ENCODE results near the gene CD55.

Gene CD55

GRCh38 chr1:207286786-207287468 is 34.6 kb upstream of the CD55 start:
- Histone ChIP-seq H3K27ac (ENCODE audit: low read depth, low read length) (no peak overlapping the region), H3K4me1 (ENCODE audit: control insufficient read depth, insufficient read depth, low read length, unreplicated experiment) (peaks cover 10% of the 10 kb centered on the region), H2AFZ (ENCODE audit: low read length, unreplicated experiment) (no peak overlapping the region), H3K36me3 (ENCODE audit: insufficient read depth, low read length) (no peaks in the 10 kb centered on the region), H3K27me3 (ENCODE audit: insufficient read depth, low read length) (peaks cover 36% of the 10 kb centered on the region), H3K79me2 (ENCODE audit: control insufficient read depth, insufficient read depth, low read length, unreplicated experiment) (no peaks in the 10 kb centered on the region), H3K4me3 (ENCODE audit: low read depth, low read length) (no peak overlapping the region)

GRCh38 chr1:207288315-207288714 is 33.2 kb upstream of the CD55 start:
- H2AFZ ChIP-seq (ENCODE audit: low read length, unreplicated experiment): no peak overlapping the region
- H3K36me3 ChIP-seq (ENCODE audit: insufficient read depth, low read length): no peaks in the 10 kb centered on the region
- no peaks in the 10 kb centered on the region for H3K4me1 ChIP-seq (ENCODE audit: control insufficient read depth, insufficient read depth, low read length, unreplicated experiment)
- peaks cover 36% of the 10 kb centered on the region for H3K27me3 ChIP-seq (ENCODE audit: insufficient read depth, low read length)
- H3K79me2 ChIP-seq (ENCODE audit: control insufficient read depth, insufficient read depth, low read length, unreplicated experiment): no peaks in the 10 kb centered on the region
- no peak overlapping the region for H3K27ac ChIP-seq (ENCODE audit: low read depth, low read length)
- H3K4me3 ChIP-seq (ENCODE audit: low read depth, low read length): no peak overlapping the region

- no peak overlapping the region for H2AFZ ChIP-seq (ENCODE audit: low read length, unreplicated experiment)
- no peaks in the 10 kb centered on the region for H3K36me3 ChIP-seq (ENCODE audit: insufficient read depth, low read length)
Observed at GRCh38 chr1:207289756-207290155, 31.7 kb upstream of the CD55 start.

GRCh38 chr1:207291723-207292122 is 29.8 kb upstream of the CD55 start:
- no peaks in the 10 kb centered on the region for H3K4me1 ChIP-seq (ENCODE audit: control insufficient read depth, insufficient read depth, low read length, unreplicated experiment)
- no peaks in the 10 kb centered on the region for H3K79me2 ChIP-seq (ENCODE audit: control insufficient read depth, insufficient read depth, low read length, unreplicated experiment)
- H3K27ac ChIP-seq (ENCODE audit: low read depth, low read length): no peak overlapping the region
- H2AFZ ChIP-seq (ENCODE audit: low read length, unreplicated experiment): no peak overlapping the region
- H3K36me3 ChIP-seq (ENCODE audit: insufficient read depth, low read length): no peaks in the 10 kb centered on the region
- no peak overlapping the region for H3K4me3 ChIP-seq (ENCODE audit: low read depth, low read length)
- peaks cover 27% of the 10 kb centered on the region for H3K27me3 ChIP-seq (ENCODE audit: insufficient read depth, low read length)

More at GRCh38 chr1:207289756-207290155, 31.7 kb upstream of the CD55 start:
- Histone ChIP-seq H3K4me1 (ENCODE audit: control insufficient read depth, insufficient read depth, low read length, unreplicated experiment) (no peaks in the 10 kb centered on the region), H3K4me3 (ENCODE audit: low read depth, low read length) (no peak overlapping the region), H3K79me2 (ENCODE audit: control insufficient read depth, insufficient read depth, low read length, unreplicated experiment) (no peaks in the 10 kb centered on the region), H3K27ac (ENCODE audit: low read depth, low read length) (no peak overlapping the region), H3K27me3 (ENCODE audit: insufficient read depth, low read length) (peaks cover 36% of the 10 kb centered on the region)

- no peaks in the 10 kb centered on the region for H3K27me3 ChIP-seq (ENCODE audit: insufficient read depth, low read length)
- no peaks in the 10 kb centered on the region for H3K36me3 ChIP-seq (ENCODE audit: insufficient read depth, low read length)
- no peaks in the 10 kb centered on the region for H3K4me1 ChIP-seq (ENCODE audit: control insufficient read depth, insufficient read depth, low read length, unreplicated experiment)
- H2AFZ ChIP-seq (ENCODE audit: low read length, unreplicated experiment): no peak overlapping the region
- H3K4me3 ChIP-seq (ENCODE audit: low read depth, low read length): no peak overlapping the region
- H3K27ac ChIP-seq (ENCODE audit: low read depth, low read length): no peak overlapping the region
- no peaks in the 10 kb centered on the region for H3K79me2 ChIP-seq (ENCODE audit: control insufficient read depth, insufficient read depth, low read length, unreplicated experiment)
Observed at GRCh38 chr1:207298186-207298585, 23.3 kb upstream of the CD55 start.

GRCh38 chr1:207298636-207299398 is 22.7 kb upstream of the CD55 start:
- Histone ChIP-seq H3K27me3 (ENCODE audit: insufficient read depth, low read length) (no peaks in the 10 kb centered on the region), H3K4me3 (ENCODE audit: low read depth, low read length) (no peak overlapping the region), H3K27ac (ENCODE audit: low read depth, low read length) (no peak overlapping the region), H3K79me2 (ENCODE audit: control insufficient read depth, insufficient read depth, low read length, unreplicated experiment) (no peaks in the 10 kb centered on the region), H2AFZ (ENCODE audit: low read length, unreplicated experiment) (no peak overlapping the region), H3K4me1 (ENCODE audit: control insufficient read depth, insufficient read depth, low read length, unreplicated experiment) (no peaks in the 10 kb centered on the region), H3K36me3 (ENCODE audit: insufficient read depth, low read length) (no peaks in the 10 kb centered on the region)

- Histone ChIP-seq H3K4me1 (ENCODE audit: control insufficient read depth, insufficient read depth, low read length, unreplicated experiment) (peaks cover 6% of the 10 kb centered on the region), H3K36me3 (ENCODE audit: insufficient read depth, low read length) (no peaks in the 10 kb centered on the region), H3K4me3 (ENCODE audit: low read depth, low read length) (no peak overlapping the region), H2AFZ (ENCODE audit: low read length, unreplicated experiment) (no peak overlapping the region), H3K27me3 (ENCODE audit: insufficient read depth, low read length) (no peaks in the 10 kb centered on the region), H3K27ac (ENCODE audit: low read depth, low read length) (no peak overlapping the region), H3K79me2 (ENCODE audit: control insufficient read depth, insufficient read depth, low read length, unreplicated experiment) (no peaks in the 10 kb centered on the region)
Observed at GRCh38 chr1:207300970-207301369, 20.5 kb upstream of the CD55 start.

GRCh38 chr1:207302618-207303393 is 18.7 kb upstream of the CD55 start:
- Histone ChIP-seq H3K36me3 (ENCODE audit: insufficient read depth, low read length) (no peaks in the 10 kb centered on the region), H3K27me3 (ENCODE audit: insufficient read depth, low read length) (no peaks in the 10 kb centered on the region), H3K4me3 (ENCODE audit: low read depth, low read length) (no peak overlapping the region), H3K27ac (ENCODE audit: low read depth, low read length) (no peak overlapping the region), H3K79me2 (ENCODE audit: control insufficient read depth, insufficient read depth, low read length, unreplicated experiment) (no peaks in the 10 kb centered on the region), H2AFZ (ENCODE audit: low read length, unreplicated experiment) (no peak overlapping the region), H3K4me1 (ENCODE audit: control insufficient read depth, insufficient read depth, low read length, unreplicated experiment) (peaks cover 6% of the 10 kb centered on the region)

- Histone ChIP-seq H3K36me3 (ENCODE audit: insufficient read depth, low read length) (no peaks in the 10 kb centered on the region), H3K79me2 (ENCODE audit: control insufficient read depth, insufficient read depth, low read length, unreplicated experiment) (no peaks in the 10 kb centered on the region), H3K27me3 (ENCODE audit: insufficient read depth, low read length) (no peaks in the 10 kb centered on the region), H3K4me3 (ENCODE audit: low read depth, low read length) (no peak overlapping the region), H3K27ac (ENCODE audit: low read depth, low read length) (no peak overlapping the region), H2AFZ (ENCODE audit: low read length, unreplicated experiment) (no peak overlapping the region), H3K4me1 (ENCODE audit: control insufficient read depth, insufficient read depth, low read length, unreplicated experiment) (peaks cover 16% of the 10 kb centered on the region)
Observed at GRCh38 chr1:207304710-207305488, 16.6 kb upstream of the CD55 start.

- Histone ChIP-seq H3K4me3 (ENCODE audit: low read depth, low read length) (no peak overlapping the region), H2AFZ (ENCODE audit: low read length, unreplicated experiment) (no peak overlapping the region), H3K27me3 (ENCODE audit: insufficient read depth, low read length) (no peaks in the 10 kb centered on the region), H3K4me1 (ENCODE audit: control insufficient read depth, insufficient read depth, low read length, unreplicated experiment) (peaks cover 21% of the 10 kb centered on the region), H3K27ac (ENCODE audit: low read depth, low read length) (no peak overlapping the region), H3K79me2 (ENCODE audit: control insufficient read depth, insufficient read depth, low read length, unreplicated experiment) (no peaks in the 10 kb centered on the region), H3K36me3 (ENCODE audit: insufficient read depth, low read length) (no peaks in the 10 kb centered on the region)
Observed at GRCh38 chr1:207305489-207305873, 16.0 kb upstream of the CD55 start.

Measured in ACC112 (cell line).